K562 (cell line): ENCODE data around the gene NFE2. TPM values are rescaled to one million over a fixed set of nuclear protein-coding genes. Genes with fewer than 3 reads are reported as not detected.

Experiments
- ATAC-seq: fragments of 200-7000 bp; cut with Tn5 transposase; 3 replicates; pipeline ENCODE4 v1.9.1; 2020; ENCODE audit warnings: moderate library complexity
- BruUV-seq: library from RNA; stranded (reverse); fragments of 400-500 nt; replicated peaks from 2 replicates; lab custom pipeline; 2021; lab: Mats Ljungman, UMichigan
- CTCF ChIA-PET: fragments of 300-600 bp; formaldehyde crosslinking; extraction: SDS; loops from one replicate; lab custom pipeline; 2021; ENCODE audit warnings: low intra/inter-chr PET ratio; lab: Yijun Ruan, JAX
- POLR2A ChIA-PET: fragments of 300-600, 350-650 bp; sonication (Branson Sonifier 250); formaldehyde crosslinking; extraction: SDS; loops from one replicate; lab custom pipeline; 2021; ENCODE audit warnings: antibody characterized with exemption, inconsistent platforms; lab: Yijun Ruan, JAX
- DNase-seq, 4 experiments: peaks; one replicate each; pipeline versions ENCODE4 v3.0.0 to v3.0.0-alpha.2; 2011 to 2018; ENCODE audit warnings: low spot score in 3 of 4, mixed read lengths in 3 of 4; ENCODE audit errors: extremely low read depth in 1 of 4
- FAIRE-seq: peaks from 2 replicates; lab custom pipeline; 2011; peaks lifted over from hg19 to GRCh38; lab: Jason Lieb, UNC
- H2AFZ ChIP-seq: 2 replicates; pipeline ENCODE4 v1.6.0; 2011; ENCODE audit warnings: low read depth, low read length, control low read depth, inconsistent platforms
- H3K27ac ChIP-seq: fragments of 200-600 bp; 3 replicates; pipeline ENCODE4 v1.8.0; 2011; ENCODE audit warnings: low read depth, mild to moderate bottlenecking, control low read depth, inconsistent platforms, low read length, moderate library complexity, mixed read lengths; ENCODE audit errors: extremely low read depth
- H3K27me3 ChIP-seq, 2 experiments: fragments of 300-600 bp in 1 of 2; 2 replicates in 1 of 2; 3 replicates in 1 of 2; pipeline versions ENCODE4 v1.6.0 to v1.8.0; 2011; ENCODE audit warnings: inconsistent platforms in 2 of 2, low read length in 2 of 2, mild to moderate bottlenecking in 1 of 2, mixed read lengths in 1 of 2, moderate library complexity in 1 of 2; ENCODE audit not compliant: control insufficient read depth in 2 of 2, insufficient read depth in 2 of 2
- H3K36me3 ChIP-seq: fragments of 300-600 bp; 3 replicates; pipeline ENCODE4 v1.8.0; 2011; ENCODE audit warnings: mild to moderate bottlenecking, low read length, inconsistent platforms; ENCODE audit not compliant: control insufficient read depth, insufficient read depth
- H3K4me1 ChIP-seq, 2 experiments: fragments of 200-600 bp in 1 of 2; replicated peaks in 1 of 2; 2 replicates in 1 of 2; 3 replicates in 1 of 2; pipeline versions ENCODE4 v1.5.1 to v1.8.0; 2011; ENCODE audit warnings: inconsistent platforms in 2 of 2, low read length in 2 of 2, mild to moderate bottlenecking in 1 of 2, mixed read lengths in 1 of 2, moderate library complexity in 1 of 2; ENCODE audit not compliant: control insufficient read depth in 2 of 2, insufficient read depth in 2 of 2
- H3K4me2 ChIP-seq: 2 replicates; pipeline ENCODE4 v1.6.1; 2011; ENCODE audit warnings: low read length, control low read depth, inconsistent platforms, mixed read lengths; ENCODE audit not compliant: insufficient read depth
- H3K4me3 ChIP-seq: fragments of 200-600 bp; sonication (generic), shearing (Covaris generic); 2 replicates; pipeline ENCODE4 v1.5.1; 2016; ENCODE audit warnings: control low read depth, inconsistent platforms
- H3K79me2 ChIP-seq: fragments of 200-600 bp; 3 replicates; pipeline ENCODE4 v1.8.0; 2011; ENCODE audit warnings: low read length, inconsistent platforms; ENCODE audit not compliant: control insufficient read depth, insufficient read depth
- H3K9ac ChIP-seq, 2 experiments: 2 replicates each; pipeline versions ENCODE4 v1.6.0 to v1.6.1; 2011; ENCODE audit warnings: low read depth in 2 of 2, low read length in 2 of 2, control low read depth in 1 of 2, inconsistent platforms in 1 of 2, mild to moderate bottlenecking in 1 of 2, mixed read lengths in 1 of 2; ENCODE audit not compliant: insufficient read depth in 1 of 2
- H3K9me1 ChIP-seq: one replicate; pipeline ENCODE4 v1.6.0; 2011; ENCODE audit warnings: inconsistent platforms, mild to moderate bottlenecking, low read length, moderate library complexity; ENCODE audit not compliant: control insufficient read depth, insufficient read depth
- H3K9me3 ChIP-seq: replicated peaks from 2 replicates; pipeline ENCODE4 v1.5.1; 2011; ENCODE audit warnings: low read depth, low read length, inconsistent platforms; ENCODE audit not compliant: control insufficient read depth, insufficient read depth
- H4K20me1 ChIP-seq: replicated peaks from 2 replicates; pipeline ENCODE4 v1.6.1; 2011; ENCODE audit warnings: low read length, inconsistent platforms, mixed read lengths; ENCODE audit not compliant: control insufficient read depth, insufficient read depth
- ATF7 ChIP-seq: fragments of 450-650 bp; IDR thresholded peaks from 2 replicates; pipeline ENCODE4 v1.7.1; 2014; ENCODE audit warnings: mild to moderate bottlenecking, moderate library complexity
- CEBPG ChIP-seq, 3 experiments: fragments of 200-800 bp in 1 of 3; sonication (Bioruptor generic) in 1 of 3; sonication (generic) in 1 of 3; formaldehyde crosslinking in 1 of 3; IDR thresholded peaks in 2 of 3; conservative IDR thresholded peaks in 1 of 3; 2 replicates each; pipeline versions ENCODE4 v1.6.1 to v1.8.0; 2016 to 2022; ENCODE audit warnings: missing compliant biosample characterization in 2 of 3, missing genetic modification characterization in 2 of 3, mild to moderate bottlenecking in 1 of 3, missing genetic modification reagents in 1 of 3
- ELF4 ChIP-seq: fragments of 450-650 bp; formaldehyde crosslinking; IDR thresholded peaks from 2 replicates; pipeline ENCODE4 v1.4.0; 2022; ENCODE audit warnings: missing genetic modification characterization
- EP300 ChIP-seq: IDR thresholded peaks from 2 replicates; pipeline ENCODE4 v1.6.1; 2012; ENCODE audit warnings: low read length, improper control_type of control experiment
- GTF2E2 ChIP-seq: fragments of 200-800 bp; sonication (Bioruptor generic); IDR thresholded peaks from 2 replicates; pipeline ENCODE4 v1.6.1; 2016; ENCODE audit warnings: missing genetic modification characterization, missing compliant biosample characterization
- HDGF ChIP-seq: fragments of 450-650 bp; IDR thresholded peaks from 2 replicates; pipeline ENCODE4 v1.6.1; 2016
- PURB ChIP-seq: sonication (generic); formaldehyde crosslinking; IDR thresholded peaks from 2 replicates; pipeline ENCODE4 v1.9.0; 2021; ENCODE audit warnings: low read depth, mild to moderate bottlenecking, missing genetic modification reagents
- RAD21 ChIP-seq, 2 experiments: fragments of 250-450 bp in 1 of 2; fragments of 450-650 bp in 1 of 2; sonication (Bioruptor Pico) in 1 of 2; formaldehyde crosslinking in 1 of 2; IDR thresholded peaks in 1 of 2; conservative IDR thresholded peaks in 1 of 2; 2 replicates each; pipeline versions ENCODE4 v1.4.0 to v1.8.0; 2020 to 2022; ENCODE audit warnings: mild to moderate bottlenecking in 2 of 2, moderate library complexity in 1 of 2
- SAP30 ChIP-seq: fragments of 200-600 bp; sonication (generic); IDR thresholded peaks from 2 replicates; pipeline ENCODE4 v1.6.1; 2012; ENCODE audit warnings: borderline replicate concordance, low read depth, mild to moderate bottlenecking, moderate library complexity, low read length, control low read depth, inconsistent platforms; ENCODE audit not compliant: insufficient read depth, poor library complexity, severe bottlenecking
- SMARCE1 ChIP-seq: fragments of 450-650 bp; IDR thresholded peaks from 2 replicates; pipeline ENCODE4 v1.7.1; 2016; ENCODE audit warnings: mild to moderate bottlenecking
- SOX6 ChIP-seq: fragments of 450-650 bp; IDR thresholded peaks from 2 replicates; pipeline ENCODE4 v1.6.1; 2014; ENCODE audit warnings: mild to moderate bottlenecking
- TBP ChIP-seq: optimal IDR thresholded peaks from 2 replicates; pipeline ENCODE3; 2011; ENCODE audit warnings: low read depth, low read length, improper control_type of control experiment
- TCF7L2 ChIP-seq: fragments of 150-350 bp; IDR thresholded peaks from 2 replicates; pipeline ENCODE4 v1.6.1; 2016; ENCODE audit warnings: low read depth, mild to moderate bottlenecking, low read length, moderate library complexity
- XRCC5 ChIP-seq: fragments of 200-400 bp; formaldehyde crosslinking; IDR thresholded peaks from 2 replicates; pipeline ENCODE4 v1.6.1; 2017; ENCODE audit warnings: low read depth, mild to moderate bottlenecking, low read length
- ZNF274 ChIP-seq: IDR thresholded peaks from 2 replicates; pipeline ENCODE4 v1.6.1; 2011; ENCODE audit warnings: low read depth, mild to moderate bottlenecking, low read length, moderate library complexity, borderline replicate concordance
- ZNF583 ChIP-seq: fragments of 250-450 bp; sonication (Bioruptor Pico); IDR thresholded peaks from 2 replicates; pipeline ENCODE4 v1.4.0; 2020
- ZNF707 ChIP-seq: fragments of 250-450 bp; sonication (Bioruptor Pico); conservative IDR thresholded peaks from 2 replicates; pipeline ENCODE4 v1.8.0; 2022; ENCODE audit warnings: inconsistent platforms, mild to moderate bottlenecking, moderate library complexity
- WGBS: fragments of 100-300 bp; shearing (Covaris generic); methylation state at CpG from one replicate; pipeline ENCODE4 v1.1.6; 2016; ENCODE audit warnings: low coverage, mixed read lengths; ENCODE audit not compliant: insufficient coverage; ENCODE audit errors: missing lambda C conversion rate; 5-methylcytosine and 5-hydroxymethylcytosine counted together
- in situ Hi-C: fragments of 300-500 bp; cut with MboI; formaldehyde crosslinking; loops from 4 replicates; pipeline ENCODE4 v1.15.0; 2018; ENCODE audit warnings: inconsistent platforms, mixed read lengths
- intact Hi-C: fragments of 100-400 bp; cut with micrococcal nuclease; formaldehyde crosslinking; loops from 2 replicates; pipeline ENCODE4 v1.14.2; 2022
- polyA plus RNA-seq, 8 experiments: library from polyadenylated mRNA; depleted of rRNA in 4 of 8; stranded (reverse) in 5 of 8; unstranded in 3 of 8; fragments of >200 nt; fragmentation: Nextera tagmentation in 2 of 8; fragmentation: Illumina TruSeq in 1 of 8; extraction: Ambion mirVana in 2 of 8; extraction: Trizol in 1 of 8; gene quantifications; 2 replicates each; pipeline versions ENCODE4 v1.2.1 to v1.2.3, GENCODE V29; 2011 to 2014; ENCODE audit warnings: inconsistent platforms in 1 of 8, missing spikeins in 1 of 8
- total RNA-seq, 7 experiments: library from RNA; depleted of rRNA in 6 of 7; stranded (reverse); fragments of >200 nt in 6 of 7; fragmentation: Illumina TruSeq in 2 of 7; extraction: Trizol in 2 of 7; gene quantifications; 2 replicates each; pipeline versions ENCODE4 v1.2.1 to v1.2.3, GENCODE V29; 2011 to 2021; ENCODE audit warnings: low replicate concordance in 1 of 7
- TF ChIP-seq, protein P1 (sequence below): fragments of 450-650 bp; IDR thresholded peaks from 2 replicates; pipeline ENCODE4 v1.6.1; 2016; ENCODE audit warnings: missing biosample characterization, missing genetic modification characterization
- TF ChIP-seq, protein P2 (sequence below): fragments of 450-650 bp; formaldehyde crosslinking; IDR thresholded peaks from 2 replicates; pipeline ENCODE4 v1.4.0; 2020; ENCODE audit warnings: mild to moderate bottlenecking, mixed read lengths

The NFE2 gene
- total and polyA plus RNA-seq, 9 of the 15 experiments (the other 6 are each of a cell fraction or from before 2014, with no cell fraction given) = 12.3 to 282 (median 208) TPM

DNA sequence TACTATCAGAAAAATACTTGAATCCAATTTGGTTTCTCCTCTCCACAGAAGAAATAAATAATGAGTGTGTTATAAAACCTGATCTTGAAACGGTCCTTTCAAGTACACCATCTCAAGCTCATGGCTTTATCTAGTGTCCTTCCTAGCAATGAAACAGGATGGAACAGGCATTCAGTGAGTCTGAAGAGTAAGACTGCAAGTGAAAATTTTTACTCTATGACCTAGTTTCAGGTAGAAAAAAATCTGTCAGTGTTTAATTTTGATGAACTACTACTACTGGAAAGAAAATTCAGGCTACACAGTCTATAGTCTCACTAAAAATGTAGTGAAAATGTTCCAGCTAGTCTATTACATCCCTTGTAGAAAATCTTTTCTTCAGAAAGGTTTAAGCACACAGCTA lies 28.6 kb downstream of the NFE2 start:
- no peak overlapping the region for H3K27ac ChIP-seq
- H3K4me1 ChIP-seq = peaks cover 4 to 8% of the 10 kb centered on the region in 2 experiments; a peak in 2 of 5 replicates
- 90% methylated on average over 1 of the region's 1 CpG for WGBS
- peaks cover 44% of the 10 kb centered on the region for H3K79me2 ChIP-seq
- no peaks in the 10 kb centered on the region for H3K27me3 ChIP-seq
- H3K4me3 ChIP-seq = no peak overlapping the region
- no peaks in the 10 kb centered on the region for H3K9me3 ChIP-seq
- no TSS peak for BruUV-seq
- intact Hi-C loops = no loop called here
- FAIRE-seq (no peak), ATAC-seq (no peak), DNase-seq (no peak)
- H3K4me2 ChIP-seq = no peak overlapping the region
- H3K9ac ChIP-seq = no peak overlapping the region
- no peaks in the 10 kb centered on the region for H3K9me1 ChIP-seq
- ChIA-PET CTCF (no interaction called here), POLR2A (interaction anchor here (0.8 to 5.7 kb wide), 4 partner anchors 8 to 21 kb away, joined by 4 to 46 read pairs (median 4); partner anchors contain the start of genes CBX5 and HNRNPA1)
- no peak overlapping the region for H2AFZ ChIP-seq
- H3K36me3 ChIP-seq = peaks cover 36% of the 10 kb centered on the region
- TF ChIP-seq ZNF583 = no peak
- TF ChIP-seq, protein P1, sequence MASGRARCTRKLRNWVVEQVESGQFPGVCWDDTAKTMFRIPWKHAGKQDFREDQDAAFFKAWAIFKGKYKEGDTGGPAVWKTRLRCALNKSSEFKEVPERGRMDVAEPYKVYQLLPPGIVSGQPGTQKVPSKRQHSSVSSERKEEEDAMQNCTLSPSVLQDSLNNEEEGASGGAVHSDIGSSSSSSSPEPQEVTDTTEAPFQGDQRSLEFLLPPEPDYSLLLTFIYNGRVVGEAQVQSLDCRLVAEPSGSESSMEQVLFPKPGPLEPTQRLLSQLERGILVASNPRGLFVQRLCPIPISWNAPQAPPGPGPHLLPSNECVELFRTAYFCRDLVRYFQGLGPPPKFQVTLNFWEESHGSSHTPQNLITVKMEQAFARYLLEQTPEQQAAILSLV (tag) = no peak
- no peak for TF ChIP-seq EP300
- no peak for TF ChIP-seq ZNF274
- no peak for TF ChIP-seq GTF2E2 (tag)
- TF ChIP-seq CEBPG (CRISPR knock-in tag; IDR thresholded peaks at IDR 0.05) = no peak
- no peak for TF ChIP-seq CEBPG (tag; conservative IDR thresholded peaks at IDR 0.05 in 1 of 2, IDR thresholded peaks at IDR 0.05 in 1 of 2)
- no peak for TF ChIP-seq TCF7L2
- no peak for TF ChIP-seq XRCC5
- no peak for TF ChIP-seq SMARCE1
- no peak for TF ChIP-seq RAD21 (CRISPR knock-in tag; conservative IDR thresholded peaks at IDR 0.05 in 1 of 2, IDR thresholded peaks at IDR 0.05 in 1 of 2)
- TF ChIP-seq TBP = no peak
- TF ChIP-seq ZNF707 (CRISPR knock-in tag) = no peak
- no peak for TF ChIP-seq HDGF
- TF ChIP-seq, protein P2, sequence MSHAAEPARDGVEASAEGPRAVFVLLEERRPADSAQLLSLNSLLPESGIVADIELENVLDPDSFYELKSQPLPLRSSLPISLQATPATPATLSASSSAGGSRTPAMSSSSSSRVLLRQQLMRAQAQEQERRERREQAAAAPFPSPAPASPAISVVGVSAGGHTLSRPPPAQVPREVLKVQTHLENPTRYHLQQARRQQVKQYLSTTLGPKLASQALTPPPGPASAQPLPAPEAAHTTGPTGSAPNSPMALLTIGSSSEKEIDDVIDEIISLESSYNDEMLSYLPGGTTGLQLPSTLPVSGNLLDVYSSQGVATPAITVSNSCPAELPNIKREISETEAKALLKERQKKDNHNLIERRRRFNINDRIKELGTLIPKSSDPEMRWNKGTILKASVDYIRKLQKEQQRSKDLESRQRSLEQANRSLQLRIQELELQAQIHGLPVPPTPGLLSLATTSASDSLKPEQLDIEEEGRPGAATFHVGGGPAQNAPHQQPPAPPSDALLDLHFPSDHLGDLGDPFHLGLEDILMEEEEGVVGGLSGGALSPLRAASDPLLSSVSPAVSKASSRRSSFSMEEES (CRISPR knock-in tag) = no peak
- TF ChIP-seq SAP30 = no peak
- no peak for TF ChIP-seq ELF4 (CRISPR knock-in tag)
- TF ChIP-seq PURB = no peak
- no peak for TF ChIP-seq ATF7
- no peak for TF ChIP-seq SOX6
- TF ChIP-seq, all 486 proteins: peak for 0
- H4K20me1 ChIP-seq = no peaks in the 10 kb centered on the region
- in situ Hi-C loops = no loop called here
